Measurements from ENCODE around the gene RAB36. TPM values are rescaled to one million over a fixed set of nuclear protein-coding genes. Genes with fewer than 3 reads are reported as not detected.
A peak's percentile ranks its signal among the peaks of the same experiment; 100 is the strongest.

Gene RAB36
- total RNA-seq, 1 donor from 2014 or later, result 2.0 TPM

GRCh38 chr22:23106344-23106743 is 38.9 kb upstream of the RAB36 start:
- Mint-ChIP-seq H3K4me1 (ENCODE audit: low read depth, unreplicated experiment) (peaks cover 36% of the 10 kb centered on the region), H3K36me3 (ENCODE audit: unreplicated experiment) (no peaks in the 10 kb centered on the region), H3K27me3 (ENCODE audit: unreplicated experiment) (peaks cover 13% of the 10 kb centered on the region), H3K27ac (ENCODE audit: unreplicated experiment) (no peak overlapping the region), H3K9me3 (ENCODE audit: unreplicated experiment) (peaks cover 14% of the 10 kb centered on the region), H3K4me3 (ENCODE audit: unreplicated experiment) (no peak overlapping the region)
- DNase-seq, result no peak
- TF ChIP-seq CTCF (IDR thresholded peaks at IDR 0.05; ENCODE audit: partially characterized antibody, unreplicated experiment), result no peak

DNA sequence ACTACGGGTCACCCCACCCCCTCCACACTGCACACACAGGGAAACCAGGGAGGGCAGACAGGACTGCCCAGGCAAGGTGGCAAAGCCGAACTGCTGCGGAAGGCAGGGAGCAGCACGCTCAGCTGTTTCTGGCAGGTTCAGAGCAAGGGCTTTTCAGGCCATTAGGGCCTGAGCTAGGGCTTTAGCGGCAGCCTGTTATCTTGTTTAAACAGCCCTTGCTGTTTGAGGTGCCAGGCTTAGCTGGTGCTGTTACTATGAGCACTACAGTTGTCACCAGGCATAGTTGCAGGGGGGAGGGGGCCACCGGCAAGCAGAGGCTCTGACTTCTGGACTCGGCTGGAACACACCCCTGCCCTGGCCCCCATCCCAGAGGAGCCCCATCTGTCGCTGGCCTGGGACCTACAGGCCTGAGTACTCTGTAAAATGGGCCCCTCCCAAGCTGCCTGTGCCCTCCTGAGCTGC is 38.3 kb upstream of the RAB36 start:
- no peaks in the 10 kb centered on the region for H3K36me3 Mint-ChIP-seq (ENCODE audit: unreplicated experiment)
- no peak for TF ChIP-seq CTCF (IDR thresholded peaks at IDR 0.05; ENCODE audit: partially characterized antibody, unreplicated experiment)
- peaks cover 14% of the 10 kb centered on the region for H3K9me3 Mint-ChIP-seq (ENCODE audit: unreplicated experiment)
- H3K27me3 Mint-ChIP-seq (ENCODE audit: unreplicated experiment), result peaks cover 14% of the 10 kb centered on the region
- no peak for DNase-seq
- H3K27ac Mint-ChIP-seq (ENCODE audit: unreplicated experiment), result peak overlapping the region; percentile 86
- H3K4me1 Mint-ChIP-seq (ENCODE audit: low read depth, unreplicated experiment), result peaks cover 37% of the 10 kb centered on the region
- H3K4me3 Mint-ChIP-seq (ENCODE audit: unreplicated experiment), result no peak overlapping the region

DNA sequence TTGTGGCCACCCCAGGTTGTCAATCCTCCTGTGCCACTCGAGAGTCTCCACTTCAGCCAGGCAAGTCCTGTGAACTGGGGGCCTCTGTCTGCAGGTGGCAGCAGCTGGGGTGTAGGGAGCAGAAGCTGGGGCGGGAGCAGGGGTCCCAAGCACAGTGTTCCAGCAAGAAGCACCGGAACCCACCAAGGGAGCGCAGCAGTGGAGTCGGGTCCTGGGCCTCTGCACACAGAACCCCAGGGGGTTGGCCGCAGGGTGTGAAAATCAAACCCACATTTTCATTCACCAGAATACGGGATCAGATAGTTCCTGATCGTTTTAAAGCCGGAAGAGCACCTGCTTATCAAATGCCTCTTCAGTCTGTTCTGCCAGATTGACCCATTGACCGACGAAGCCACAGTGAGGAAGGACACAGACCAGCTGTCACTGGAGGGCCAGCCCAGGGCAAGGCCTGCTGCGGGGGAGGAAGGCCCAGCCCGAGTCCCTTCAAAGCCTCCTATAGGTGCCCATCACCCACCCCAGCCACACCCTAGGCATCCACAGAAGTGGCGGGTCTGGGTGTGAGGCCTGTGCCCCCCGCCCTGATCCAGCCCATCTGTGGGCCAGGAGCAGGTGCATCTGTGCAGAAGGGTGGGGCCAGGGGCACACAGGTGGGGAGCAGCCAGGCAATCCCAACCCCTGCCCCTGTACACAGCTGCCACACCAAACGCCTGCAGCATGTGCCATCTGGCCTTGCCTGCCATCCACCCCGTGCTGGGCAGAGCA is 37.6 kb upstream of the RAB36 start:
- Mint-ChIP-seq H3K4me3 (ENCODE audit: unreplicated experiment) (peak overlapping the region; percentile 70), H3K4me1 (ENCODE audit: low read depth, unreplicated experiment) (peaks cover 43% of the 10 kb centered on the region), H3K9me3 (ENCODE audit: unreplicated experiment) (peaks cover 20% of the 10 kb centered on the region), H3K27ac (ENCODE audit: unreplicated experiment) (peak overlapping the region; percentile 86), H3K36me3 (ENCODE audit: unreplicated experiment) (no peaks in the 10 kb centered on the region), H3K27me3 (ENCODE audit: unreplicated experiment) (peaks cover 12% of the 10 kb centered on the region)
- no peak for DNase-seq
- TF ChIP-seq CTCF (IDR thresholded peaks at IDR 0.05; ENCODE audit: partially characterized antibody, unreplicated experiment), result no peak

- Mint-ChIP-seq H3K36me3 (ENCODE audit: unreplicated experiment) (no peaks in the 10 kb centered on the region), H3K27me3 (ENCODE audit: unreplicated experiment) (peaks cover 16% of the 10 kb centered on the region), H3K4me3 (ENCODE audit: unreplicated experiment) (no peak overlapping the region), H3K27ac (ENCODE audit: unreplicated experiment) (no peak overlapping the region), H3K4me1 (ENCODE audit: low read depth, unreplicated experiment) (peaks cover 44% of the 10 kb centered on the region), H3K9me3 (ENCODE audit: unreplicated experiment) (peaks cover 27% of the 10 kb centered on the region)
- DNase-seq, result no peak
- TF ChIP-seq CTCF (IDR thresholded peaks at IDR 0.05; ENCODE audit: partially characterized antibody, unreplicated experiment), result no peak
Observed at GRCh38 chr22:23108249-23109078, 36.8 kb upstream of the RAB36 start.

GRCh38 chr22:23109079-23109347 is 36.3 kb upstream of the RAB36 start:
- no peak for TF ChIP-seq CTCF (IDR thresholded peaks at IDR 0.05; ENCODE audit: partially characterized antibody, unreplicated experiment)
- H3K9me3 Mint-ChIP-seq (ENCODE audit: unreplicated experiment), result peaks cover 27% of the 10 kb centered on the region
- peaks cover 16% of the 10 kb centered on the region for H3K27me3 Mint-ChIP-seq (ENCODE audit: unreplicated experiment)
- H3K4me3 Mint-ChIP-seq (ENCODE audit: unreplicated experiment), result no peak overlapping the region
- DNase-seq, result no peak
- peaks cover 42% of the 10 kb centered on the region for H3K4me1 Mint-ChIP-seq (ENCODE audit: low read depth, unreplicated experiment)
- no peaks in the 10 kb centered on the region for H3K36me3 Mint-ChIP-seq (ENCODE audit: unreplicated experiment)
- H3K27ac Mint-ChIP-seq (ENCODE audit: unreplicated experiment), result no peak overlapping the region

All from glutamatergic neuron (in vitro differentiated cells).